CD4-positive, alpha-beta T cell treated with Interleukin-6 at 100 ng/mL for 8 hours (primary cell): ENCODE measurements around the gene MAOB.

Source experiments
- DNase-seq: peaks from one replicate; pipeline ENCODE4 v3.0.0-alpha.2; 2020; ENCODE audit warnings: mixed read lengths, low spot score

MAOB gene

DNA sequence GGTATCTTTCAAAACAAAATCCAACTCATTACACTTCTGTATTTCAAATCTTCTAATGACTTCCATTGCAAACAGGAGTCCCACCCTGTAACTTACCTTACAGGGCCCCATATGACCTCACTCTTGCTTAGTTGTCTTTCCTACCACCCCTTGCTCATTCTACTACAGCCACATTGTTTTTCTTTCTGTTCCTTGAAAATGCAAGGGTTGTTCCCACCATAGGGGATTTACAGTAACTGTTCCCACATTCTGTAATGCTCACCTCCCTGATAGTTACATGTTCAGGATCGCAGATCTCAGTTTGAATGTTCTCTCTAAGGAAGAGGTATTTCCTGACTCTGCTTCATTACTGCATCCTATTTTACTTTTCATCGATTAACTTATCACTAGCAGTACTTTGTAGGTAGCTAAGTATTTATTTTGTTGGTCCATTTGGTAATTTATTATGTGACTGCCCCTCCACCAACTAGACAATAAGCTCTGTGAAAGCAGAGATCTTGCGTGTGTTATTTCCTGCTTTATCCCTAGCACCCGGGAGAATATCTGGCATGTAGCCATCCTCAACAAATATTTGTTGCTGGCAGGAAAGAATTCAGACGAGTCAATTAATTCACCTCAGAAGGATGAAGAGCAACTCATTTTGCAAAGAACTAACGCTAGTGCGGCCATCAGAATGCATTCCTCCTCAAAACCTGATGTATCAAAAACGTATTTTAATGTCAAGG, 21.4 kb downstream of the MAOB start:
- DNase-seq: no peak

DNA sequence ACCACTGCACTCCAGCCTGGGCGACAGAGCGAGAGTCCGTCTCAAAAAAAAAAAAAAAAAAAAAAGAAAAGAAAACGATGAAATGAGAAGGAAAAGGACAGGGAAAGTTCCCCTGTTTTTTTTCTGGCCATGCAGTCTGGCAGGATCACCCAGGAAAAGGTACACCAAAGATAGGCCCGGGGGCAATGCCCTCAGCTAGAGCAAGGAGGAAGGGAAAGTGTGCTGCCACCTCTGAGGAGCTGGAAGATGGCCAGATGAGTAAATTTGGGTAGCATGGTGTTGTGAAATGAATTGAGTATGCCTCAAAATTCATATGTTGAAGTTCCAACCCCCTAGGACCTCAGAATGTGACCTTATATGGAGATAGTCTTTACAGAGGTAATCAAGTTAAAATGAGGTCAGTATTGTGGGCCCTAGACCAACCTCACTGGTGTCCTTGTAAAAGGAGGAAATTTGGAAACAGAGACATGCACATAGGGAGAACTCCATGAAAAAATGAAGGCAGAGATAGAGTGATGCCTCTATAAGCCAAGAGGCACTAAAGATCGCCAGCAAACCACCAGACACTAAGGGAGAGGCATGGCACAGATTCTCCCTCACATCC, 28.9 kb downstream of the MAOB start:
- DNase-seq: no peak

DNA sequence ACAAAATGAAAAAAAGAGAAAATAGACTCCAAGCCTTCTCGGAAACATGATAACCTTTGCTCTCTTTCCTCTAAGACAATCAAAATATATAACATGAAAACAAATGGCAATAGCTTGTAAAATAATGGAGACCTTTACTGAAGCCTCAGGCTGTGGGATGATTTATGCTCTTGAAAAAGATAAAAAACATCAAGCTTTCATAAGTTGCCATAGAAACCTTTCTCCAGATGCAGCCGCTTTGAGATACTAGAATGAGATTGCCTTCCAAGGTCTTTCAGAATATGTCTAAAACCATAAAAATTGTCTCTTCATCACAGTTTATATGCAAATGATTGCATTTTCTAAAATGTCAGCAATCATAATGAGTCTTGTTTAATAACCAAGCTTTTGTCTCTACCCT, 31.6 kb downstream of the MAOB start:
- DNase-seq: no peak

DNA sequence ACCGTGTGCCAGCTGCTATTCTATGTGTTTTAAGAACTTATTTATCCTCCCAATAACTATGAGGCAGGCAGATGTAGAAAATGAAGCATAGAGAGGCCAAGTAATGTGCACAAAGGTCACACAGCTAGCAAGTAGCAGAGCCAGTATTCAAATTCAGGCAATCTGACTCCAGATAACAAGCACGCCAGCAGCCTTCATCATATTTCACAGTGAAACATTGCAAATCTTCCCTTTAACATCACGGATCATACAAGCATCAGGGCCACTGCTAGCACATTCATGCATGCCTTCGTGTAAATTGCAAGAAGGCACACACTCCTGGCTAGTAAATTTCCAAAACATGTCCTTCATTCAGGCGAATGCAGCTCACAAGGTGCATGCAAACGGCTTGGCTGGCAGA, 33.1 kb downstream of the MAOB start:
- no peak for DNase-seq

DNA sequence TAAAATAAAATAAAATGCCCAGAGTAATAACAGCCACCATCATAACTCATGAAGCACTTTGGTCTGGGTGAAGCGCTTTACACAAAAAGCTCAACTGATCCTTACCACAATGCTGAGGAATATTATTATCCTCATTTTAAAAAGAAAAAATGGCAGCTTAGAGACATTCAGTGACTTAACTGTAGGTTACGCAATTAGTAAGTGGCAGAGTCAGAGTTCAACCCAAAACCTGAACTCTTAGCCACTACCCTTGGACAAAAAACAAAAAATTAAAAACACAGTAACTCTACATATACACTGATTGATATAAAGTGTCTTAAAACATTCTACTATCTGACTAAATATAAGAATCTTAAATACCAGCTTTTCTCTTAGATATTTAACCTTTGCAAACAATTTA, 34.9 kb downstream of the MAOB start:
- DNase-seq: no peak

DNA sequence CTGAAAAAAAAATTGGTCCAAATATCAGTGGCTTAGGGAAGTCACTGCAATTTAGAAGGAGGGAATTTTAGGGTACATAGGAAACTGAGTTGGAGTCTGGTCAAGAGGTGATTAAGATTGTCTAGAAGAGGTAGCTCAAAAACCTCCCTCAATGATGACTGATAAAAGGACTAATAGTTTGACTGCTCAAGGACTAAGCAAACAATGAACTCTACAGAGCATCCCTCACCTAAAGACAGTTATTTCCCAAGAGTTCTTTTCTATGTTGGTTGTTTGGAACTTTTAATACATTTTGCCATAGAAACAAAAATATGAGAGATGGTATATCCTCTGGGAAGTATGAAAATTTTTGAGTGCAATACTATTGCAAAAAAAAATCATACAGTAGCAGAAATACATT, 35.7 kb downstream of the MAOB start:
- no peak for DNase-seq

DNA sequence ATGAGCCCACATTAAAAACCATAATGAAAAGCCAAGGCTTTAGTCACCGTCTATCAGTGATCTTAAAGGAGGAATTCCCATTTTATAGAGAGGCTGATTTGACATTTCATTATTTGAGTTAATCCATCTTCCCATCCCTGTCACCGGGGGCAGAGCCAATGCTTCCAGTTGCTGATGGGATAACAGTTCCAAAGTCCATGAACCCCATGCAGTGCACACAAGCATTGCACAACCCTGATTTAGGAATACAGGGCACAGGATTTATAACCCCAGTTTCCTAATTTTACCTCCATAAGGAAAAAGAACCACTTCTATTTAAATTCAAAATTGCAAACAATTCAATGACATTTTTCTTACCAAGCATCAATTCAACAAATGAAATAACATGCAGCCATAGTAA, 36.5 kb downstream of the MAOB start:
- no peak for DNase-seq

DNA sequence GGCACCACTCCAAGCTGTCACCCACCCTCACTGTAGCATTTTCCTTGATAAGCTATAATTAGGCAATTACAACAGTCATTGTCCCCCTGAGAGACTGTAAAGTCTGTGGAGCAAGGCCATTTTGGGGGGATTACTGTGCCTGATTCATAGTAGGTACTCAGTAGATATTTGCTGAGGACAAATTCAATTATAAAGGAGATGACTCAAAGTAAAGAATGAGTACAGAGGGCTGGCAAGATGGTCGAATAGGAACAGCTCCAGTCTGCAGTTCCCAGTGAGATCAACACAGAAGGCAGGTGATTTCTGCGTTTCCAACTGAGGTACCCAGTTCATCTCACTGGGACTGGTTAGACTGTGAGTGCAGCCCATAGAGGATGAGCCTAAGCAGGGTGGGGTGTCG, 42.0 kb downstream of the MAOB start:
- DNase-seq: no peak

DNA sequence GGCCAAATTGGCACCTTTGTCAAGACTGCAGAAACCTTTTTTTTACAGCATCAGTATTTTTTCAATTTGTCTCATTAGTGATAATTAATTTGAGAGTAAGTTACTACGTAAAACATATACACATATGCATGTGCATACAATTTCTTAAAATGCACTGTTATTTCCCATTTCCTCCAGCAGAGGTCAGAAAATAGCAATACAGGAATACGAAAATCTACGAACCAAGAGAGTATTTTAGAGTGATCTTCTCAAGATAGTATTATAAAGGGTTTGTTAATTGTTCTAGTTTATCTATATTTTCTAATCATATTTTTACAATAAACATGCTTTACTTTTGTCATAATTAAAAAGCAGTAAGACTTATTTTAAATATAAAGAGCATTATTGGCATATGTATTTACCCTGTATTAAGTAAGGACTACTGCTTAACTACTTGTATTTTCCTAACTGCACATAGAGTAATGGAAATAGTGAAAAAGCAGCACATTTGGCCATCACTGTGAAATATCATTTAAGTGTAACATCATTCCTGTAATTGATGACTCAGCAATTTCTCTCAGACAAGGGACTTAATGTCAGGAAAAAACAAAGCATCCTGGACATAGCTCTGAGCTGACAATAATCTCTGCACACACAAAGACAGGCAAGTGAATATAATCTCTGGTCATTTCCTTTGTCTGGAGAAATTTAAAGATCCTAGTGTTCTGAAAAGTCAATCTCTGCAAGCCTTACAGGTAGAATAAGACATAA, 45.6 kb downstream of the MAOB start:
- DNase-seq: no peak

DNA sequence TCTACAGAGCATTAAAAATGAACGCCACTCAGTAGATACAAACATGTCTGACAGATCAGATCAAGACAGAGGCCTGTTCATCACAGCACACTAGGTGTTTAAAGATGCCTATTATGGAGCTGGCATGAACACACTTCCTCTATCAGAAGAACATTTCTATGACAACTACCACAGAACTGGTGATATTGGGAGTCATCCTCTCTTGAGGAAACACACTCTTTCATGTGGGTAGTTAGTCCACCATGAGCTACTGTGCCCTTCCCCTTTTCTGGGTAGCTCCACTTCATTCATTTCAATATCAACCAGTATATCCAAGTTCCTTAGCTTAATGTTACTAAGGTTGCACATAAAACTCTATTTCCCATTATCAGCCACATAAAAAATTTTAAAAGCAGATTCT, 46.7 kb downstream of the MAOB start:
- DNase-seq: no peak

DNA sequence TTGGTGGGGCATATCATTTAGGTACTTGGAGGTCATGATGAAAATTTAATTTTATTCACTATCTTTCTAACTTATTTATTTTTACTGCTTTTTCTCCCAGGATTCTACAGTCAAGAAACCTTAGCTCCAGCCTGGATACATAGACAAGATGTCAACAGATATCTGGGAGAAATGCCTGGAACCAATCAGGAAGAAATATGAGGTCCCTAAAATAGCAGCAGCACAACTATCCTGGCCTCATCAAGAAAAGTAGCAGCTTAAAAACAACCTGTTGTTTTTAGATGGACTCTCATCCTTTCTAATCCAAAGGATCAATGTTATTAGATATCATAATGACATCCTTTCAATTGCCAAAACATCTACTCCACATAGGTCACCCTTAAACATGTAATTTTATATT, 54.5 kb downstream of the MAOB start:
- no peak for DNase-seq

DNA sequence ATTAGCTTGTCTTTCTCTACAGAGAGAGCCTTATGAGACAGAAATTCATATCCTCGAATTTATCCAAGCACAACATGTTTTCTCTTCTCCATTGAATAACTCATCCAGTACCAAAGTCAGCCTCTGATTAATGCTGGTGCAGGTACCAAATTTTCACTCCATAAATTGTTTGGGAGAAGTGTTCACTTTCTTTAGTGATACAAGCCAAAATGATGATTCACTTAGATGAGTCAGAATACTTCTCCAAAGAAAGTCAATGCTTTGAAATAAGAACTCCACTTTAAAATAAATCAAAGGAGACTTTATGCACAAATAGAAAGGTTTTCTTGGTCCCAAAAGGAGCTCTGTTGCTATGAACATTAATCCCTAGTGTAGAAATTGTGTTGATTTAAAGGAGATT, 60.2 kb downstream of the MAOB start:
- DNase-seq: no peak

DNA sequence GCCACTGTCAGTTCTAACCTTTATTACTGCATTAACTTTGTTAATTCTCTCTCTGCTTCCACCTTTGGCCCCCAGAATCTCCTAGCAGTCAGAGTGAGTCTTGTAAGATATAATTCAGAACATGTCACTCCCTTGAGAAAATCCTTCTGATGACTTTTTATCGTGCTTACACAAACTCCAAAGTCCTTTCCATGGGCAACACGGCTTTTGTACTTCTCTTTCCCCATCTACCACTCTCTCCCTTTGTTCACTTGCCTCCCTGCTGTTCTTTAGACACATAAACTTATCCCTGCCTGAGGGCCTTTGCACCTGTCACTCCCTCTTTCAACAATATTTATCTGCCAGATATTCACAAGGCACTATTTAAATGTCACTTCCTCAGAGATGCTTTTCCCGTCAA, 64.8 kb downstream of the MAOB start:
- no peak for DNase-seq

DNA sequence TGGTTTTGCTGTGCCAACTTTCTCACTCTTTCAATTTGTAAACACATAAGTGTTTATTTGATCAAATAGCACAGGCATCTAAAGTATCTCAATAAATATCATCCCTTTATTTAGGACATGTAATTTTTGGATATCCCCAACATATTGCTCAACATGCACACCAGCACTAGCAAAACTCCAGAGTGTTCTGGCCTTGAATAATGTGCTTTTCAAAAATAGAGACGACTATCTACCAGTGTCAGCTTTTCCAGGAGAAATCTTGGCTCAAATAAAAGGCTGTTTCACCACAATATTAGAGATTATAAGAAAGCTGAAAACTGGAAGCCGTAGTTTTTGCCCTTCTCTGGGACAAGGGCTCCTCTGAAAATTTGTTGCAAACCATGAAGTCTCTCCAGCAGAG, 67.0 kb downstream of the MAOB start:
- DNase-seq: no peak

DNA sequence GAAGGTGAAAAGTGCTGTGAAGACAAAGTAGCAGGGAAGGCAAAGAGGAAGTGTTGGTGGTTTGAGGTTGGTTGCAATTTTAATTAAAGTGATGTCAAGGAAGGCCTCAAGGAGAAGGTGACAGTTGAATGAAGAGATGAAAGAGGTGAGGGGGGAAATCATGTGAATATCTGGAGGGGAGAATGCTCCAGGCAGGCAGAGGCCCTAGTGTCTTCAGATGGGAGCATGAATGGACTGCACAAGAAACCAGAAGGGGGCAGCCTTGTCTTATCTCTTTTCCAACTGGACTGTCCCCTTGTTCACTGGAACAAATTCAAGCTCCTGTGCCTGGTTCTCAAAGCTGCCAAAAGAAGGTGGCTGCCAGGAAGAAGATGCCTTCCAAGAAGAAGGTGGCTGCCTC, 68.4 kb downstream of the MAOB start:
- DNase-seq: no peak

DNA sequence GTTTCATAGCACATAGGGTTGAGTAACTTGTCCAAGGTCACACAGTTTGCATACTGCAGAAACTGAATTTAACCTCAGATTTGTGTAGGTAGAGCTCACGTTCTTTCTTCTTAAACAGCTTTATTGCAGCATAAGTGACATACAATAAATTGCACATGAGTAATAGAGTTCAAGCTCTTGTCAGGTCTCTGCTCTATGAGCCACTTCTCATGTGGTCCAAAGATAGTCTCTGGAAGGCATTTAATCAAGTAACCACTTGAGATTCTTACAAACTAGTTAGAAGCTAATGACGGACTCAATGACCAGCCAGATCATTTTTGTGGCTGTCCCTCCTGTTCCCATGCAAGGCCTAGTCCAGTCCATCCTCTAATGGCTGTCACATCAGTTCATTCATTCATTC, 68.9 kb downstream of the MAOB start:
- no peak for DNase-seq

DNA sequence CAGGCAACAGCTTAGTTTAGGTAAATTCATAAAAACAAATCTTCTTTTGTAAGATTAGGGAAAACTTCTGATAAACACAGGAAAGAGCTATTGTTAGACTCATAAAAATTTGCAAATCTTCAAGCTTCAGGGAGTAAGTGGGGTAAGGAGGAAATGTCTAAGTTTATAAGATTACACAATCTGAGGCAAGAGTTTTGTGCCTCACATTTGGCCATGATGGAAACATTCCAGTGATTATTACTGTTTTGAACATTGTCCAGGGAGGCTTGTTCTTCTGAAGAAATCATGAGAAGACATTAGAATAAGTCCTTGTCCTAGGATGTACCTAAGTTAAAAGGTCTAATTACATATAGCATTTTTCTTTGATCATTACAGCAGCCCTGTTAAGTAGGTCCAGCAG, 72.8 kb downstream of the MAOB start:
- no peak for DNase-seq

DNA sequence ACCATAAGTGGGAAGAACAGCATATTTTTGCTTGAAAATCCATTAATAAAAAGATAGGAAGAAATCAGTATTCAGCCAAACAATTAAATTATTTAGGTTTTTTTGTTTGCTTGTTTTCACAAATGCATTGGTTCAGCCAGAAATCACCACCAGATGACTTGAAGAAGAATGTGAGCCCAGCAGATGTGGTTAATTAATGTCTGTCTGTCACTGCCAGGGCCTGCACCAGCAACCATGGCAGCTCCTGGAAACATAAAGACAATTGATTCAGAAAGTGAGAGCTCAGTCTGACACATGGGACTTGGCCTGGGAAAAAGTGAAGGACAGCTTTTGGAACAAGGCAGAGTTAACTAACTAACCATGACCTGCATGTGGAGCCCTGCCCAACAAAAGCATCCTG, 74.0 kb downstream of the MAOB start:
- no peak for DNase-seq

DNA sequence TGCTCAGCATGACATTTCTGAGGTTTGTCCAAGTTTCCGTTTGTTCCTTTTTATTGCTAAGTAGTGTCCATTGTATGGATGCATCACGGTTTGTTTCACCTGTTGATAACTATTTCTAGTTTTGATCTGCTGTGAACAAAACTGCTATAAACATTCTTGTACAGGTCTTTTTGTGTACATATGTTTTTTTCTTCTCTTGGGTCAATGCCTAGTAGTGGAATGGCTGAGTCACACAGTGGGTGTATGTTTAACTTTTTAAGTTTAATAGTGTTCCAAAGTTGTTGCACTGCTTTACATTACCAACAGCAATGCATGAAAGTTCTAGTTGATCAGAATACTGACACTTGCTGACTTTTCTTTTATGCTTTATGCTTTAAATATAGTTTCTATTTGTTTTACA, 76.7 kb downstream of the MAOB start:
- DNase-seq: no peak

DNA sequence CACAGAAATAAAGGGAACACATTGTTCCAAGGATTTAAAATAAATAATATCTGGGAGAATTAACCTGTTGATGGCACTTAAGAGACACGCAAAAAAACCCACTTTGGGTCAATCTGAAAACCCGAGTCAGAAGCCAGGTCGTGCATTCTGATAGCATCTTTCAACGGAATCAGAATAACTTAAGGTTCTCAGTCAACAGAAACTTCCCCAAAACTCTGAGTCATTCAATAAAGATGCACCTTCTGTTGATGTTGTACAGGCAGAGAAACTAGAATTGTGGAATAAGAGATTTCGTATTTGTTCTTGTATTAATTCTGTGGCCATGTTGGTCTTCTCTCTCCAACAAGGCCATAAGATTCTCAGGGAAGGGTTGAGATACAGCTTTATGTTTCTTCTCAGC, 78.2 kb downstream of the MAOB start:
- DNase-seq: no peak

DNA sequence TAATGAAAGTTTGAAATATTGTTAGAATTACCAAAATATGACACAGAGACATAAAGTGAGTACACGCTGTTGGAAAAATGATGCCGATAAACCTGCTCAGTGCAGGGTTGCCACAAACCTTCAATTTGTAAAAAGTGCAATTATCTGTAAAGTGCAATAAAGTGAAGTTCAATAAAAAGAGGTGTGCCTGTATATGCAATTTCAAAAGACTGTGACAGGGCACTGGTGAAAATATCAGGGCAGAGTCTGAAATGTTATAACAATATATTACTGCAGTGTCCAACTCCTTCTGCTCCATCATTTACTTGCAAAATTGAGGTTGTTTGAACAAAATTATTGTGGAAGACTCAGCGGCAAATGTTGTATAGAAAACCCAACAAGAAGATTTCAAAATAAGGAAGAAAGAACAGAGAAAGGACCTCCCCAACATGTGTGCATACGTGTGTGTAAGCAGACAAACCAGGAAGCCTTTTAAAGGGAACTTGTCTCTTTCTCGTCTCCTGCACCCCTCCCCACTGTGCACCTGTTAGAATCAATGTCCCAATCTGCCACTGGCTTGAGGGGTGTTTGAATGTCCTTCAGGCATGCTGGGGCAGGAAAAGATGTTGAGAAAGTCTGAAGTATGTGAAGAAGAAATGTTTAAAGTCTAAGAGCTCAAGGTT, 96.2 kb downstream of the MAOB start:
- no peak for DNase-seq

DNA sequence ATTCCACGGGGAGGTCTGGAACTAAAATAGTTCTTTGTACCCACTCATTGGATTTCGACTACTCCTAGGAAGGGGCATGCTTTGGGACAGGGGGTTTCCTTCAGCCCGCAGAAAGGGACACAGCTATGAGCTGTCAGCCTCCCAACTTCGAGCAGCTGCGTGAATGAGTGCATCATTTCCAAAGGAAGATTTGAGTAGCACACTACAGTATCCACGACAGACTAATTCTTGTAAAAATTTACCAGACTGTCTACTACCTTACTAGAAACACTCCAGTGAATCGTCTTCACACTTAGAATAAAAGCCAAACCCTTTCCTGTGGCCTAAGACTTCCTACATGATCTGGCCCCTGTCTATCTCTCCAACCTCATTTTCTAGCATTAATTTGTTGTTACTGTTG, 124.2 kb downstream of the MAOB start:
- DNase-seq: no peak

DNA sequence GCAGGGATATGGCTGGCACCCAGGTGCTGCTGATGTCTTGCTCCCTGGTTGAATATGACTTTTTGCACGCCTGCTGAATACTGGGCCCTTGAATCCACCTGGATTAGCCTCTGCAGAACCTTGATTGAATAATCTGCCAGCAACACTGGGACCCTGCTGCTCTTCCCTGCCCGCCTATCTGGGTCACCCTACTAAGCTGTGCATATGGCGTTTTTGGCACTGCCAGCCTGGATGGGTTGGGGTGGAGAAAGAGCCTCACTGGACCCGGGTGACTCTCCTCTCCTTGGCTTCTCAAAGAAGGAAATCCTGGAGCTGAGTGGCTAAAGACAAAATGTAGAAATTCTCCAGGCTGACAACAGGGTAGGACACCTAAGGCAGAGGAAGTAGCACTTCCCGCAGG, 126.2 kb downstream of the MAOB start:
- DNase-seq: no peak
